ENCODE measurements around the gene PLCZ1. TPM values are rescaled to one million over a fixed set of nuclear protein-coding genes. Genes with fewer than 3 reads are reported as not detected.

The PLCZ1 gene
- total and polyA plus RNA-seq, 2 donors (not counting 3 experiments of a cell fraction or from before 2014, with no cell fraction given), result not detected

GRCh38 chr12:18646286-18646890, 91.4 kb downstream of the PLCZ1 start:
- DNase-seq (ENCODE audit: low read depth, low spot score), result no peak
- POLR2A ChIA-PET, result no interaction called here
- intact Hi-C loops (cut with micrococcal nuclease), result no loop called here
- TF ChIP-seq FOS (IDR thresholded peaks at IDR 0.05; ENCODE audit: borderline replicate concordance, insufficient read depth, low read length), result no peak
- no peak for TF ChIP-seq EZH2 (IDR thresholded peaks at IDR 0.05; ENCODE audit: borderline replicate concordance, low read depth, low read length, severe bottlenecking)
- no peak for TF ChIP-seq JUN (IDR thresholded peaks at IDR 0.05; ENCODE audit: borderline replicate concordance, insufficient read depth, insufficient read length, low read depth)
- TF ChIP-seq POLR2AphosphoS5 (IDR thresholded peaks at IDR 0.05; ENCODE audit: insufficient read depth, low read depth, low read length), result no peak
- no peak for TF ChIP-seq GATA2 (IDR thresholded peaks at IDR 0.05; ENCODE audit: insufficient read depth, insufficient read length, low read depth, low read length)
- TF ChIP-seq MYC (IDR thresholded peaks at IDR 0.05; ENCODE audit: low read depth, low read length), result no peak
- TF ChIP-seq POLR2A (IDR thresholded peaks at IDR 0.05; ENCODE audit: low read depth, low read length), result no peak
- TF ChIP-seq, protein P1, sequence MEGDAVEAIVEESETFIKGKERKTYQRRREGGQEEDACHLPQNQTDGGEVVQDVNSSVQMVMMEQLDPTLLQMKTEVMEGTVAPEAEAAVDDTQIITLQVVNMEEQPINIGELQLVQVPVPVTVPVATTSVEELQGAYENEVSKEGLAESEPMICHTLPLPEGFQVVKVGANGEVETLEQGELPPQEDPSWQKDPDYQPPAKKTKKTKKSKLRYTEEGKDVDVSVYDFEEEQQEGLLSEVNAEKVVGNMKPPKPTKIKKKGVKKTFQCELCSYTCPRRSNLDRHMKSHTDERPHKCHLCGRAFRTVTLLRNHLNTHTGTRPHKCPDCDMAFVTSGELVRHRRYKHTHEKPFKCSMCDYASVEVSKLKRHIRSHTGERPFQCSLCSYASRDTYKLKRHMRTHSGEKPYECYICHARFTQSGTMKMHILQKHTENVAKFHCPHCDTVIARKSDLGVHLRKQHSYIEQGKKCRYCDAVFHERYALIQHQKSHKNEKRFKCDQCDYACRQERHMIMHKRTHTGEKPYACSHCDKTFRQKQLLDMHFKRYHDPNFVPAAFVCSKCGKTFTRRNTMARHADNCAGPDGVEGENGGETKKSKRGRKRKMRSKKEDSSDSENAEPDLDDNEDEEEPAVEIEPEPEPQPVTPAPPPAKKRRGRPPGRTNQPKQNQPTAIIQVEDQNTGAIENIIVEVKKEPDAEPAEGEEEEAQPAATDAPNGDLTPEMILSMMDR (IDR thresholded peaks at IDR 0.05; ENCODE audit: extremely low read depth in 1 of 2, insufficient read depth in 1 of 2, low read depth in 1 of 2, low read length in 2 of 2), result no peak
- TF ChIP-seq MAX (IDR thresholded peaks at IDR 0.05; ENCODE audit: insufficient read depth, insufficient read length), result no peak
- no TSS peak for BruUV-seq (replicated peaks)
- Histone ChIP-seq H3K27me3 (ENCODE audit: control insufficient read depth in 2 of 2, insufficient read depth in 2 of 2, low read length in 2 of 2) (no peaks in the 10 kb centered on the region), H3K9me1 (replicated peaks; ENCODE audit: control insufficient read depth, extremely low read depth, insufficient read depth, low read length) (no peaks in the 10 kb centered on the region), H3K9me3 (replicated peaks; ENCODE audit: control insufficient read depth, insufficient read depth, low read length) (no peaks in the 10 kb centered on the region), H3K4me1 (ENCODE audit: control insufficient read depth, extremely low read depth, insufficient read depth, low read length) (no peaks in the 10 kb centered on the region), H3K9ac (replicated peaks; ENCODE audit: extremely low read depth, insufficient read depth, low read length) (no peak overlapping the region), H3K4me3 (replicated peaks in 1 of 3; ENCODE audit: insufficient read depth in 1 of 3, low read depth in 1 of 3, low read length in 3 of 3) (no peak overlapping the region), H3K36me3 (ENCODE audit: control insufficient read depth in 2 of 2, extremely low read depth in 1 of 2, insufficient read depth in 2 of 2, low read length in 2 of 2) (no peaks in the 10 kb centered on the region), H3K27ac (ENCODE audit: insufficient read depth, low read depth, low read length) (no peak overlapping the region), H3K4me2 (ENCODE audit: insufficient read depth, low read length) (no peak overlapping the region), H4K20me1 (replicated peaks; ENCODE audit: control insufficient read depth, extremely low read depth, insufficient read depth, low read length) (no peaks in the 10 kb centered on the region), H2AFZ (ENCODE audit: low read depth, low read length) (no peak overlapping the region), H3K79me2 (ENCODE audit: control insufficient read depth, insufficient read depth, low read length) (no peaks in the 10 kb centered on the region)
- FAIRE-seq, result no peak
- CTCF ChIA-PET, result no interaction called here
- dilution Hi-C loops (cut with MboI; ENCODE audit: extremely low pct_ligation_motif_present, low sequenced_read_pairs), result no loop called here
